ENCODE results near the gene TRAPPC10.

Gene TRAPPC10

GRCh38 chr21:44054710-44055109 is 42.6 kb downstream of the TRAPPC10 start:
- peaks cover 28% of the 10 kb centered on the region for H3K36me3 ChIP-seq (ENCODE audit: control insufficient read depth, insufficient read depth, low read length)
- no peaks in the 10 kb centered on the region for H3K27me3 ChIP-seq (replicated peaks; ENCODE audit: control insufficient read depth, insufficient read depth, low read length)
- TF ChIP-seq CTCF (IDR thresholded peaks at IDR 0.05; ENCODE audit: insufficient read depth, low read length, poor library complexity, severe bottlenecking): no peak
- DNase-seq (ENCODE audit: extremely low read depth, insufficient read length): no peak
- H3K4me3 ChIP-seq (replicated peaks; ENCODE audit: low read depth, low read length): no peak overlapping the region

- no peak for TF ChIP-seq CTCF (IDR thresholded peaks at IDR 0.05; ENCODE audit: insufficient read depth, low read length, poor library complexity, severe bottlenecking)
- Histone ChIP-seq H3K36me3 (ENCODE audit: control insufficient read depth, insufficient read depth, low read length) (peaks cover 23% of the 10 kb centered on the region), H3K27me3 (replicated peaks; ENCODE audit: control insufficient read depth, insufficient read depth, low read length) (no peaks in the 10 kb centered on the region), H3K4me3 (replicated peaks; ENCODE audit: low read depth, low read length) (no peak overlapping the region)
- no peak for DNase-seq (ENCODE audit: extremely low read depth, insufficient read length)
Measured at GRCh38 chr21:44057055-44057454, 44.9 kb downstream of the TRAPPC10 start.

- no peaks in the 10 kb centered on the region for H3K27me3 ChIP-seq (replicated peaks; ENCODE audit: control insufficient read depth, insufficient read depth, low read length)
Measured at GRCh38 chr21:44057960-44058651, 46.0 kb downstream of the TRAPPC10 start.

GRCh38 chr21:44058652-44058964 is 46.5 kb downstream of the TRAPPC10 start:
- no peak for DNase-seq (ENCODE audit: extremely low read depth, insufficient read length)
- Histone ChIP-seq H3K4me3 (replicated peaks; ENCODE audit: low read depth, low read length) (no peak overlapping the region), H3K36me3 (ENCODE audit: control insufficient read depth, insufficient read depth, low read length) (peaks cover 28% of the 10 kb centered on the region), H3K27me3 (replicated peaks; ENCODE audit: control insufficient read depth, insufficient read depth, low read length) (no peaks in the 10 kb centered on the region)
- no peak for TF ChIP-seq CTCF (IDR thresholded peaks at IDR 0.05; ENCODE audit: insufficient read depth, low read length, poor library complexity, severe bottlenecking)

More at GRCh38 chr21:44057960-44058651, 46.0 kb downstream of the TRAPPC10 start:
- H3K36me3 ChIP-seq (ENCODE audit: control insufficient read depth, insufficient read depth, low read length): peaks cover 26% of the 10 kb centered on the region
- no peak for DNase-seq (ENCODE audit: extremely low read depth, insufficient read length)
- no peak overlapping the region for H3K4me3 ChIP-seq (replicated peaks; ENCODE audit: low read depth, low read length)
- TF ChIP-seq CTCF (IDR thresholded peaks at IDR 0.05; ENCODE audit: insufficient read depth, low read length, poor library complexity, severe bottlenecking): no peak

- H3K4me3 ChIP-seq (replicated peaks; ENCODE audit: low read depth, low read length): no peak overlapping the region
- peaks cover 29% of the 10 kb centered on the region for H3K36me3 ChIP-seq (ENCODE audit: control insufficient read depth, insufficient read depth, low read length)
- no peaks in the 10 kb centered on the region for H3K27me3 ChIP-seq (replicated peaks; ENCODE audit: control insufficient read depth, insufficient read depth, low read length)
- TF ChIP-seq CTCF (IDR thresholded peaks at IDR 0.05; ENCODE audit: insufficient read depth, low read length, poor library complexity, severe bottlenecking): no peak
- DNase-seq (ENCODE audit: extremely low read depth, insufficient read length): no peak
Measured at GRCh38 chr21:44058981-44059380, 46.9 kb downstream of the TRAPPC10 start.

- no peaks in the 10 kb centered on the region for H3K27me3 ChIP-seq (replicated peaks; ENCODE audit: control insufficient read depth, insufficient read depth, low read length)
- peaks cover 31% of the 10 kb centered on the region for H3K36me3 ChIP-seq (ENCODE audit: control insufficient read depth, insufficient read depth, low read length)
- no peak overlapping the region for H3K4me3 ChIP-seq (replicated peaks; ENCODE audit: low read depth, low read length)
- no peak for DNase-seq (ENCODE audit: extremely low read depth, insufficient read length)
- TF ChIP-seq CTCF (IDR thresholded peaks at IDR 0.05; ENCODE audit: insufficient read depth, low read length, poor library complexity, severe bottlenecking): no peak
Measured at GRCh38 chr21:44059710-44060109, 47.6 kb downstream of the TRAPPC10 start.
